SW 1271 (cell line): Measurements from ENCODE around the gene TRMO.

Source experiments
- DNase-seq, 2 experiments: peaks; one replicate each; lab custom pipeline; 2025; lab: John Stamatoyannopoulos, UW

TRMO gene

DNA sequence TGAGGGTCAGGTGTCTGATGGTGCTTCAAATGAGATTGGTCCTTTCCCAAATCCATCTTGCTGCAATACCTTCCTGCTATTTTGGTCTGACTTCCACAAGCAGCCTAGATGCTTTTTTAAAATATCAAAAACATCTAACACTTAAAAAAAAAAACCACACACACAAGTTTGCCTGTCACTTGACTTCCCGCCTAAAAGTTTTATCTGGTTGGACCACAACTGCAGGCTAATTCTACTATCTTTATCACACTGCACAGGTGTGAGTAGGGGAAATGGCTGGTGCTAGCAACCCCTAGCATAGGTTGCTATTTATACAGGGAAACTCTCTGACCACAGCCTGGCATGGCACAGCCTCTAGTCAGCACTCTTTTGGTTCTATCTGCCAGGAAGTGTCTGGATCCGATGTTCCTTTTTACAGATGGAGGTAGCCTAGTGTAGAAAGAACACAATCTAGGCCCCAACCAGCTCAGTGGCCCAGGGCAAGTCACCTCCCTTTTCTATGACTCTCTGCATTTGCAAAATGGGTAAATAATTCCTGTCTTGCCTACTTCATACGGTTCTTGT is 15.9 kb upstream of the TRMO start, which contains the start of gene HEMGN:
TSS of gene HEMGN (minus strand) at position 92 of the 564 bp plus-strand sequence. CDS start at position 56, 36 bp downstream.
- no peak for DNase-seq

DNA sequence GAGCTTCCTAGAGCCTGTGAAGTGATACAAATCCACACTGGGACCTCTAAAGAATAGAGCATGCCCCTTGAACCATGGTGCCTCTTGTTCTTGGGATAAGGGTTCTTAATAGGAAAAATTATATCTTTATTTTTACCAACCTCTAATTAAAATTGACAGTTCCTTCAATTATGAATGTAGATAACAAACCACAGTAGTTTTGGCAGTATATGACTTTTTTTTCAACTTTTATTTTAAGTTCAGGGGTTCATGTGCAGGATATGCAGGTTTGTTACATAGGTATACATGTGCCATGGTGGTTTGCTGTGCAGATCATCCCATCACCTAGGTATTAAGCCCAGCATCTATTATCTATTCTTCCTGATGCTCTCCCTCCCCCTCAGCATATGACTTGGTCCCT is 14.7 kb upstream of the TRMO start:
- DNase-seq, result no peak

DNA sequence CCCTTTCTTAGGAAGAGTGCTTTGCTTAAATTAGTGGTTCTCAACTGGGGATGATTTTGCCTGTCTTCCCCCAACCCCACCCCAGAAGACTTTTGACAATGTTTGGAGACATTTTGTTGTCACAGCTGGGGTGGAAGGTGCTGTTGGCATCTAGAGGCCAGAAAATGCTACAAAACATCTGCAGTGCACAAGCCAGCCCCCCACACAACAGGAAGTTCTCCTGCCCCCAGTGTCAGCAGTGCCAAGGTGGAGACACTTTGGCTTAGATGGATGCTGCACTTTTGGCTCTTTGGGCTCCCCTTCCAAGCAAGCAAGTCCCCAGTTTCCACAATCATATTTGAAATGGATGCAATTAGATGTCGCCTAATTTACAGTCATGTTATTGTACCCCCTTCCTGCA is 13.0 kb upstream of the TRMO start:
- DNase-seq, result no peak

DNA sequence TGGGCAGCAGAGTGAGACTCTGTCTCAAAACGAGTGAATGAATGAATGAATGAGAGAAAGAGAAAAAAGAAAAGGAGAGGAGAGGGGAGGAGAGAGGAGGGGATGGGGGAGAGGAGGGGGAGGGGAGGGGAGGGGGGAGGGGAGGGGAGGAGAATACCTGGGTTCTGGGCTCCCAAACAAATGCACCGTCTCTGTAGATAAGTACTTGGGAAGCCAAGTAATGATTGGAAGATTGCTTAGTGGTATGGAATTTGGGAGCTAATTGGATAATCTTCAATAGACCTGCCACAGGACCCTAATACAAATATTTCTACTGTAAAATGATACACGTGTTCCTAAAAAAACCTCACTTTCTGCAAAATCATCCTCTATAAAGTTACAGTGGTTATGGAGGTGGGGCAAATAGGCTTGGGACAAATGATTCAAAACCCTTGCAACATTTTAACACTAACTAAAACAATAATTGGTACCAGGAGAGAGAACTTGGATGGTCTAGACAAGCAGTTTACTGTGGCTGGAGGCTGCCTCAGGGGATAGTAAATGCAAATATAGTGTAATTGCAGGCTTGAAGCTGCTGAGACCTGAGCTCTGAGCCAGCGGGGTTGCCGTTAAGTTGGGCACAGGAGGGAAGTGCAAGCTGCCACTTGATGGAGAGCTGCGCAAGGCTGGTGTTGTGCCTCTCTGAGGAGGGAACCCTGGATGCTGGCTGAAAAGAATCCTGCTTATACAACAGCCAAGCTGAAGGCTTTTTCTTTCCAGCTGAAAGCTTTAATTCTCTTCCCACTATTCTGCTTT is 12.2 kb upstream of the TRMO start:
- no peak for DNase-seq

DNA sequence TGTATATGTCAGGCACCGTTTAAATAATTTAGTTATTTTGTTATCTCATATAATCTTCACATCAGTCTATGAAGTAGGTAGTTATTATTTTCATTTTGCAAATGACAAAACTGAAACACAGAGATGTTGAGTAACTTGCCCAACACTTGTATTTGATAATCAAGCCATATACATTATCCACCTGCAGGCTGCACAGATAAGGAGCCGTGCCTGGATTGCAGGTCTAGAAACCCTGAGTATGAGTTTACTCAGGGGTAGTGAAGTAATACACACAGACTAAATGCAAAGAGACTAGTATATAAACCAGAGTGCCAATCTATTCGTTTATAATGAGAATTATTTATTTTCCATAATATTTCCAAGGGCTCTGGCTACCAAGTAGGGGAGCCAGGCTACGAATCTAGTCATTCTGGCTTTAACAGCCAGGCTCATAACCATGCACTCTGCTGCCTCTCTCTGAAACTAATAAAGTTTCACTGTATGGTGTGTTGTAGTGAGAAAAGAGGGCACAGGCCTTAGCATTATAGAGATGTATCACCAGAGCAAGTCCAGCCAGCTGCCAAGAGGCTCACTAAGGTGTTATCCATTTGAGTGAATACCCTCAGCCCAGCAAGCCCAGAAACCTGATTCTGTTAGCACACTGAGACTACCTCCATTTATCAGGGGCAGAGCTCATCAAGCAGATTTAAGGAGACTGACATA is 11.1 kb upstream of the TRMO start:
- DNase-seq, result no peak

DNA sequence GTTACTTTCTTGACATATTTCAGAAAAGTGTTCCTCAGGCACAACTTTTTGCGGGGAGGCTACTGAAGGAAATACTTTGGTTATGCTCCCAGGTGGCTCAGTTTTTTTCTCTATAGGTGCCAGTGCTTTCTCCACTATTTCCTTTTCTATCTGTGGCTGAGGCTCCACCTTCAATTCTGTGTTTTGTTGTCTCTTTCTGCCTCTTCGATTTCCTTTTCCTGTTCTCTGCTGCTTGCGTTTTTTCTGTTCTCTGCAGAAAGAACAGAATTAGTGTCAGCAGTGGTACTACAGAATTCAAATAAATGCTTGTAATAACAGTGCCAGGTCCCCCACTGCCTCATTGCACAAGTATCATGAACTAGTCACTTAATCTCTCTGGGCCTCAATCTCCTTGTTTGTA is 8.7 kb upstream of the TRMO start:
- DNase-seq, result no peak

DNA sequence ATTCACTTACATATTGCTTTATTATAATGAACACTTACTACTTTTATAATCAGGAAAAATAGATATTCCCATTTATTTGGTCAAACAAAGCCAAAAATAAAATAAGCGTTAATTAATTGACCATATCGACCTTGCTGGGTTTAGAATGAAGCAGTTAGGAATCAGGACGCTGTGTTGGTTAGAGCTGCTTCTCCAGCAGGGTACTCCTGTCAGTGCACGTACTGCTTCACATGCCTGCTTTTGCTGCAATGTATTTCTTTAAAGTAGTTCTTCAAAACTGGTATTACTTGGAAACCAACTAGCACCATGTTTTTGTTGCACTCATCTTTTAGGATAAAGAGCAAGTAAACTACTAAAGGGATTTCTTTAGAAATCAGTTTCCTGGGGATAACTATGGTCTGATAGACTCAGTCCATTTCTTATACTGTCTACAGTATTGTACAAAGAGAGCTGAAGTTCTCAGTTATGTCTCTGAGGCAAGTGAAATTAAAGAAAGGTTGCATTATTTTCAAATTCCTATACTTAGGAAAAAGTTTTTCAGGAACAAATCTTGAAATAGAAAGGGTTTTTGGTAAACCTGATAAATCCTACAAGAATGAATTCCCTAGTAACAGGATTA is 6.8 kb upstream of the TRMO start:
- DNase-seq, result no peak

DNA sequence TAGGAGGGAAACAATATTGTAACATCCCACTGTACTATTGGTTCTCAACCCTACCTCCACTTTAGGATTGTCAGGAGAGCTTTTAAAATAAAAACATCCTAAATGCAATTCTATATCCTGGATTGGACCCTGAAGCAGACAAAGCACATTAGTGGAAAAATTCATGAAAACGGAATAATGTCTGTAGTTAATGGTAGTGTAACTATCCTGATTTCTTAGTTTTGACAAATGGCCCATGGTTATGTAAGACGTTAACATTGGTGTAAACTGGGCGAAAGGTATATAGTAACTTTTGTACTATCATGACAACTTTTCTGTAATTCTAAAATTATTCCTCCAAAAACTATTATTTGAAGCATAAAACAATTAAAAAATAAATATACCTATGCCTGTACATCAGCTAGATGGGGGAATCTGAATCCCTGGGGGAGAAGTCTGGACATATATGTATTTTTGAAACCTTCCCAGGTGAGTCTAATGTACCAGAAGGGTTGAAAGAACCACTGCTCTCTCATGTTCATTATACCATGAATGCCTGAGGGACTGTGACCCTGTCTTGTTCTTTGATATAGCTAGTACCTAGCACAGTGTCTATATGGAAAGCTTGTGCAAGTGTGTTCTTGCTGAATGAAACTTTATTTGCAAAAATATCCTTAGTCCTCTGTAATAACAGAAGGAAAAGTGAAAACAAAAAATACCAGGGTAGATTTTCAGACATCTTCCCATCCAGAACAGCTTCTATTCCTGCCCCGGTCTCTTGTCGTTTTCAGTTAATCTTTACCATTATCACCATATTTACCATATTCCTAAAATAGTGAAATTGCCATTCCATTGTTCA is 3.4 kb upstream of the TRMO start:
- no peak for DNase-seq

DNA sequence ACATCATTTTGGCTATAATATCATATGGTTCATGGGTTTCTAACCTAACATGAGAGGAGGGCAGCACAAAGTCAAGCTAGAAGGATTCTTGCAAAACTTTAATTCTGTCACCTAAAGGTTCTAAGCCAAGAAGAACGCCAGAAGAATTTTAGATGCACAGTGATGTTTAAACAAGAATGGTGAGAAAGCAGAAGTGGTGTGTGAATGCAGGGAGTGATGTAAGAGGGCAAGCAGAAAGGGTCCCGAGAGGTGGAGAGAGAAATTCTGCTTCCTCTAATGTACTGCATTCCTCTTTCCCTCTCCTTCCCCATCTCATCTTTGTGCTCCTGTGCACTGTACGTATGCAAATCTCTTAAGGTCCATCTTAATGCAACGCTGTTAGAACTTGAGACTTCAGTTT is 2.1 kb upstream of the TRMO start:
- no peak for DNase-seq

DNA sequence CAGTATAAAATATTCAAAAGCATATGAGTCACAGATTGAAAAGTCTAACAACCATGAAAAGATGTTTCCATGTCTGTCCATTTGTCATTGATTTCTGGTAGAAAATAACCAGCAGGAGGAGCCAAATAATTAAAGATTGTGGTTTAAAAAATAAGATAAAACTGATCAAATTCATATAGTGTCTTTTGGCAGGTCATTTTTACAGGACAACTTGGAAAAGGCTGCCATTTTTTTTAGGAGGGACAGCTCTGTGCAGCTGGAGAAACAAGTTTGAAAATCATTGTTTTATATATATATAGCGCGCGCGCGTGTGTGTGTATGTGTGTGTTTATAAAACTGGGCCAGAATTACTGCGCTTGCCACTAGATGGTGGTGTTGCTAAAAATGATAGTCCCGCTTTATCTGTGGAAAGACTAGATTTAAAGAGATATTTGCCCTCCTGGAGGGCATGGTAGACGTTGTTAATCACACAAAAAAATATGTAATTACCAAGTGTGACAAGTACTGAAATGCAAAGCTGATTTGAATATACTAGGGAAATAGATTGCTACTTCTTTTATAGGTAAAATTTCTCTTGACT is 1.3 kb upstream of the TRMO start:
- DNase-seq, result peak; percentile 37 to 93

DNA sequence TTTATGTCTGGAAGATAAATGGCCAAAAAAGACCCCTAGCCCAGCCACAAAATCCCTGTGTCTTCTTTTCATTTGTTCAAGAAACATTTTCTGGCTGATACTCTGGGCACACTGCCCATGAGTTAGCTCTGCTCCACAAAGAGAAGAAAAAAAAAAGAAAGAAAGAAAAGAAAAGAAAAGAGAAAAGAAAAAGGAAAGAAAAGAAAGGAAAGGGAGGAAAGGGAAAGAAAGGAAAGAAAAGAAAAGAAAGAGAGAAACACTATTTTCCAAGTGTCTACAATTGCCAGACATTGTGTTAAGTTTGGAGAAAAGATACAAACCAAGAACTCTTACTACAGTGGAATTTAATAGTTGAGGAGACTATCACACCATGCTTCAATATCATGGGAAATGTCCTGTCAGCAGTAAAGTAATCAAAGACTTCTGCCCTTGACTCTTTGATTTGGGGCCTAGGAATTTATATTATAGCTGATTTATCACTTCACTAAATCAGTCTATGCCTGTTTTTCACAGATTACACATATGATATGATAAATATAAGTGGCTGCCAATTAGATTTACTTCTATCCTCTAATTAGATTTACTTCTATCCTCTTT is 3.0 kb downstream of the TRMO start:
- no peak for DNase-seq

DNA sequence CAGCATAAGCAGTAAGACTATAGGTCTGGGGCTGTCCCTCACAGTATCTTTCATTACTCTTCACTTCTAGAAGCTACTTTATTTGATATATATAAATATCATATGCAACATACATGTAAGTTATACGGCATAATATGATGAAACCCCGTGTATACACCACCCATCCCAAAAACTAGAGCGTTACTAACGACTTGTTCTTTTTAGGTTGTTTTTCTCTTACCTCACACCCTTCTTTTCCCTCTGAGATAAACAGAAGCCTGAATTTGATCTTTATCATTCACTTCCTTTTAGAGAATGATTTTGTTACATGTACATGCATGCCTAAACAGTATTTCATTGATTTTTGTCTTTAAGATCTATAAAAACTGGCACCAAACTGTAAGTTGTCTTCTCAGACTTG is 3.7 kb downstream of the TRMO start:
- no peak for DNase-seq

DNA sequence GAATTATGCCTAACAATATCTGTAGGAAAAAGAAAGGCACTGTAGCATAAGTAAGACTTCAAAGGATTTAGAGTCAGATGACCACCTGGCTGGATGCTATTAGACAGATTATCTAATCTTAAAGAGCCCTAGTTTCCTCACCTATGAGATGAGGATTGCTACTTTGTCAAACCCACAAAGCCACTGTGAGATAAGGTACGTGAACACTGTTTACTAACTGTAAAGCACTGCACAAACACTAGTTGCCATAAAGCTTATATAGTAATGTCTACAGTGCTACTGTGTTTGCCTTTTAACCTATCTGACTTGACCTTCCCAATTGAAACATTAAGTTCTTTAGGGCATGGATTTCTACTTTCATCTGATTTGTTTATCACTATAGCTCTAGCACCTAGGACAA is 10.3 kb downstream of the TRMO start:
- DNase-seq, result no peak

DNA sequence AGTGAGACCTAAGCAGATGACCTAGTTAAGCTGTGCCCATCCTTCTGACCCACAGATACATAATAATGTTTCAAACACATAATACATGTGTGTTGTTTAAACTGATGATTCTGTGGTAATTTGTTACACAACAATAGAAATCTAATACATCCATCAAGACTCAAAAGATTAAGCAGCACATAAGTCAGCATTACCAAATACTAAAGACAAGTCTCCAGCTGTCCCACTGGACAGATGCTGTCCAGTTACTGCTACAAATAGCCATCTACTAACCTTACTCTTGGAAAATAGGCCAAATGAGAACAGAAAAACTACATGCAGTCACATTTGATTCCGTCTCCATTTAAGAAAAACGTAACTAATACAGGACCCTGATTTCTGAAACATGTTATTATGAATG is 10.8 kb downstream of the TRMO start:
- DNase-seq, result no peak

DNA sequence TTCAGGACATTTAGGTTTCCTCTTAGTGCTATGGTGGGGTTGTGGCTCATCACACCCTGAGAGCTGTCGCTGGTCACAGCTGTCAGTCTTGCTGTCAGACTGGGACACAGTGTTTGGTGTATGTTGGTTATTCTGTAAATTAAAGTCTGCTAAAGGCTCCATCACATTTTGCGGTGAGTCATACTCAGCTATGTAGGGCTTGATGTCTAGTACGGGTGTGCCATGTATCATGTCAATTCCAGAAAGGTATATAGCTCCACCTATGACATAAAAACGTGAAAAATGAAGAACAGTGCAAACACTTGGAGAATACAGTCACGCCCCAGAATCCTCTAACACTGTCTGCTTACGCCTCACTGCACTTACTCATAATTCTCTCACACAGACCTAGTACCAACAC is 11.9 kb downstream of the TRMO start:
- no peak for DNase-seq

DNA sequence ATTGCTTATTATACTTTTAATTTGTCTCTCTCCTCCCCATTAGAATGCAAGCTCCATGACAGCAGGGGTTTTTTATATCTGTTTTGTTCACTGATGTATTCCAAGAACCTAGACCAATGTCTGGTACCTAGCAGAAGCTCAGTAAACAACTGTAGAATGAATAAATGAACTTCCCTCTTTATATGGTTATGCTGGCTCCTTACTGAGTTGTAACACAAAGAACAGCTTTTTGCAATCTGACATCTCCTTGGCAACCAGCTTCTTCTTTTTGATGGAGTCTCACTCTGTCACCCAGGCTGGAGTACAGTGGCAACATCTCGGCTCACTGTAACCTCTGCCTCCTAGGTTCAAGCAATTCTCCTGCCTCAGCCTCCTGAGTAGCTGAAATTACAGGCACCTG is 13.6 kb downstream of the TRMO start:
- DNase-seq, result no peak

DNA sequence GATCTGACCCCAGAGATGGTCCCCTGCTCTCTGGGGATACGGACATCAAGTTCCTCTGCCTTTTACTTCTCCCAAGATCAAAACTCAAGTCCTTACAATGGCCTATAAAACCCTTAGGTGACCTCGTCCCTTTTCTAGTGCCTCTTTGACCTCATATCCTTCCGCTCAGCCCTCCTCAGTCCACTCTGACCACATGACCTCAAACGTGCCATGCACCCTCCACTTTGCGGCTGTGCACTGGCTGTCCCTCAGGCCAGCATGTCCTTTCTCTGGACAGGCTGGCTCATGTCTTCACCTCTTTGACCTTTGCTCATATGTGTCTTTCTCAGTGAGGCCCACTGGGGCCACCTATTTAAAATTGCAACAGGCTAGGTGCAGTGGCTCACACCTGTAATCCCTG is 14.7 kb downstream of the TRMO start:
- DNase-seq, result no peak

DNA sequence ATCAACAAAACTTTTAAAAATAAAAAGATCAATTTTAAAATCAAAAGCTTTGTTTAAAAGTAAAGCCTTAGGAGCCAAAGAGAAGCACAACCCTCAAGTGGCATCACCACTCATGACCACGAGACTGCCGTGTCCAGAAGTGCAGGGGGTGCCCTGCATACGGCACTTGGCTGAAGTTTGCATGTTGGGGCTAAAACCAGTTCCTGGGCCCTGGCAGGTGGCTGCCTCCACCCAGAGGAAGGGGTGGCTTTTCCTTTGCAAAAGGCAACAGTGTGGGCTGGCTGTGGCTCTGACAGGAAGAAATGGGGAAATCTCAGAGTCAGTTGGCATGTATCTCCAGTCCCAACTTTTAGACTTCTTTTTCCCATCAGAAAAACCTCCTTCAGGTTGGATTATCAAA is 15.3 kb downstream of the TRMO start:
- no peak for DNase-seq

DNA sequence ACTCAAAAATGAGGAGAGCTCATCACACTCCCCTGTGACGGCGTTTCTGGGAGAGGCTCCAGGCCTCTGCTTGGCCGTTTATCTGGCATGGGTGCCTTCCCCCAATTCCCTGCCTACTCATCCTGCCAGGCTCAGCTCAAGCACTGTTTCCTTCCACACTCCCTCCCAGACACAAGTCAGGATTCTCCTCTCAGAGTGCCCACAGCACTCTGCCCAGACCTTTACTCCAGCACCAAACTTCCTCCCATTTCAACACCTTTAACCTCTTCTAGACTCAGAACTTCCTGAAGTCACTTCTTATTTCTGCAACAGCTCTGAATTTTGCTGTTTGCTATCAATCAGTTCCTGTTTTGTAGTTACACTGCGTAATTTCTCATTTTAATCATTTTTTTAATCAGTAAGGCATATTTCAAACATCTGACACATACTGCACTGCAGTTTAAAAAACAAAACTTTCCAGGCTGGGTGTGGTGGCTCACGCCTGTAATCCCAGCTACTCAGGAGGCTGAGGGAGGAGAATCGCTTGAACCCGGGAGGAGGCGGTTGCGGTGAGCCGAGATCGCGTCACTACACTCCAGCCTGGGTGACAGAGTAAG is 16.0 kb downstream of the TRMO start:
- no peak for DNase-seq

DNA sequence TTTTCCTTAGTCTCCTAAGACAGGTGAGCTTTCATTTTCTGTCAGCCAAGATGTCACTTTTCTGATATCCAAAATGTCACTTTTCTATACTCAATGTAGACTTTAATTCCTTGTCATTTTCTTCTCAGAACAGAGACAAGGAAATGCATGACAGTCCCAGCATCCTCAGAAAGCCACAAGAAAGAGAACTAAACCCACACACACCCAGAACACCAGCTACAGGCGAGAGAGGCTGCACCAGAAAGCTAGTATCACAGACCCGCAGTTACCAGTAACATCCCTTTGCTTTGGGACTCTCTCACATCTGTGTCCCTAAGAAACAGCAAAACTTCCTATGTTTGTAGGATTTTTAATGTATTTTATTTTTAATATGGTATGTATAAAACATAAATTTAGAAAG is 17.1 kb downstream of the TRMO start:
- no peak for DNase-seq

DNA sequence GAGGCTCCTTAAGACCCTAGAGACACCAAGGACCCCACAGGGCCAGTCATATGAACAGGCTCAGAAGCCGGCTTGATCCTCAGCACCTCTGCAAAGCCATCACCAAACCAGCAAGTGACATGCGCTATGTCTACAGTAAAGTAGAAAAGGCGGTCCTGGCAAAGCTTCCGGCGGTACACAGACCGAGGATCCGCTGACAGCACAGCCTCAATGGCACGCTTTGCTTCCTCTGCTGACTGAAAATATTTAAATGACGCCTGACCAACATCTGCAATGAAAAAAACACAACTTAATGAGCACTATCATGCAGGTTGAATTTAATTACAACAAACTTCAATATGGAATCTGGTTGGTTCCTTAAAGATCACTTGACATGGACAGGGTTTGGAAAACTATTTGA is 17.6 kb downstream of the TRMO start:
- DNase-seq, result no peak
